Measurements from ENCODE around the gene EED.
A peak's percentile ranks its signal among the peaks of the same experiment; 100 is the strongest.
"Not testable (repeated sequence)": the region's sequence is repeated elsewhere in the genome, so short reads cannot be mapped to it uniquely, and the experiment has no call there.

The EED gene

DNA sequence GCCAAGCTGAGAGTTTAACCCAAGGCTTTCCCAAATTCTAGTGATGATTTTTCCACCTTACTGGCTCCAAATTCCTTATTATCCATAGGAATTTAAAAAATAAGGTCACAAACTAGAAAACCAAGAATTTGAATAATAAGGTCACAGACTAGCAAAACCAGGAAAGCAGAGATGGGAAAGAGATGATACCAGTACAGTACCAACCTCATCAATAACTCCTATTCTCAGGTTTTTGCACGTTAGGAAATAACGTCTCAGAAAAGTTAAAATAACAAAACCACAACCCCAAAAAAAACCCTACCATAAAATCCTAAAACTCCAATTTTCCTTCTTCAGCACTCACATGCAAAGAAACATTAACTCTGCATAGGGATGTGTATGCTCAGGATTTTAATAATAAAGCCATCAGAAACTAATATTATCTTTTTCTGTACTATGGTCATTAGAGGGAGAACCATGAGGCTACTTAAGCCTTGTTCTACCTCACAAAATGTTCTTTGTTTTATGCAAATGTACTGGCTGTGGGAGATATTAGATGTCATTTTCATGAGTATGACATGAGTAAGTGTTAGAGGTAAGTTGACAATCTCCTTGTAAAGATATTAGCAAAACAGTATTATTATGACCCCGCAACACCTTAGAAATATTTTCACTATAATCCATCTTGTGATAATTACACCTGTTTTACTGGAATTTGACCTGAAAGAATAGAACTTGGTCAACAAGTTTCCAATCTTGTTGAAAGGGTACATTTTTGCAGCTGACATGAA, 16.1 kb upstream of the EED start:
- TF ChIP-seq, protein P1, sequence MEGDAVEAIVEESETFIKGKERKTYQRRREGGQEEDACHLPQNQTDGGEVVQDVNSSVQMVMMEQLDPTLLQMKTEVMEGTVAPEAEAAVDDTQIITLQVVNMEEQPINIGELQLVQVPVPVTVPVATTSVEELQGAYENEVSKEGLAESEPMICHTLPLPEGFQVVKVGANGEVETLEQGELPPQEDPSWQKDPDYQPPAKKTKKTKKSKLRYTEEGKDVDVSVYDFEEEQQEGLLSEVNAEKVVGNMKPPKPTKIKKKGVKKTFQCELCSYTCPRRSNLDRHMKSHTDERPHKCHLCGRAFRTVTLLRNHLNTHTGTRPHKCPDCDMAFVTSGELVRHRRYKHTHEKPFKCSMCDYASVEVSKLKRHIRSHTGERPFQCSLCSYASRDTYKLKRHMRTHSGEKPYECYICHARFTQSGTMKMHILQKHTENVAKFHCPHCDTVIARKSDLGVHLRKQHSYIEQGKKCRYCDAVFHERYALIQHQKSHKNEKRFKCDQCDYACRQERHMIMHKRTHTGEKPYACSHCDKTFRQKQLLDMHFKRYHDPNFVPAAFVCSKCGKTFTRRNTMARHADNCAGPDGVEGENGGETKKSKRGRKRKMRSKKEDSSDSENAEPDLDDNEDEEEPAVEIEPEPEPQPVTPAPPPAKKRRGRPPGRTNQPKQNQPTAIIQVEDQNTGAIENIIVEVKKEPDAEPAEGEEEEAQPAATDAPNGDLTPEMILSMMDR (IDR thresholded peaks at IDR 0.05; ENCODE audit: low read length, missing control alignments), result no peak
- DNase-seq (ENCODE audit: low read depth), result no peak
- no peak overlapping the region for H3K4me3 ChIP-seq (replicated peaks; ENCODE audit: low read depth, low read length)

DNA sequence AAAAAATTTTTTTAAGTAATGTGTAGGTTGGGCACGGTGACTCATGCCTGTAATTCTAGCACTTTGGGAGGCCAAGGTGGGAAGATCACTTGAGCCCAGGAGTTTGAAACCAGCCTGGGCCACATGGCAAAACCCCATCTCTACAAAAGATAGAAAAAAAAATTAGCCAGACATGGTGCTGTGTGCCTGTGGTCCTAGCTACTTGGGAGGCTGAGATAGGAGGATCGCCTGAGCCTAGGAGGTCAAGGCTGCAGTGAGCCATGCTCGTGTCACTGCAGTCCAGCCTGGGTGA, 15.6 kb upstream of the EED start:
- H3K4me3 ChIP-seq (replicated peaks; ENCODE audit: low read depth, low read length); DNase-seq (ENCODE audit: low read depth): not testable (repeated sequence)

DNA sequence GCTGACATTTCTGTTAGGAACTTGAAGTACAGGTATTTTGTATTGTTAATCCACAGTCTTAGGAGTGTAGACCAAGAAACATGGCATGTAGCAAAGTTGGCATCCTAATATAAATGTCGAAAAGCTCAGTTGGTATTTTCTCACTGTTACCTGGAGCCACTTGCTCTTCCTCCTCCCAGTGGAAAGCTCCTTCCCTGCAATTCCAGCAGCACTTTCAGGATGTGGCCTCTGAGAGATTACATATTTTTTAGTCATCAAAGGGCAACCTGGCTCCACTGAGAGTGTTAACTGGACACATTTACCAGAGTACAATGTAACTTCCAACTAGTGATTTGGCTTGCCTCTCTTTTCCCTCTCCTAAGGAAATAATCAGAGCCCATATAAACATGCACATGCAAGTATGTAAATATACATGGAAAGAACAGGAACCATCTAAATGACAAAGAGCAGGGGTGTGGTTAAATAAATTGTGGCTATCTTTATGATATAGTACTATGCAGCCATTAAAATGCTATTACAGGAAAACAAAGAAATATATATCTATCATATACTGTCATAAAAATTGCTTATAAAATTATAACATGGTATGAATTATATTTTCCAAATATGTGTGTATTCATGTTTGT, 14.3 kb upstream of the EED start:
- TF ChIP-seq, protein P1 (IDR thresholded peaks at IDR 0.05; ENCODE audit: low read length, missing control alignments), result peak; percentile 37
- H3K4me3 ChIP-seq (replicated peaks; ENCODE audit: low read depth, low read length), result no peak overlapping the region

DNA sequence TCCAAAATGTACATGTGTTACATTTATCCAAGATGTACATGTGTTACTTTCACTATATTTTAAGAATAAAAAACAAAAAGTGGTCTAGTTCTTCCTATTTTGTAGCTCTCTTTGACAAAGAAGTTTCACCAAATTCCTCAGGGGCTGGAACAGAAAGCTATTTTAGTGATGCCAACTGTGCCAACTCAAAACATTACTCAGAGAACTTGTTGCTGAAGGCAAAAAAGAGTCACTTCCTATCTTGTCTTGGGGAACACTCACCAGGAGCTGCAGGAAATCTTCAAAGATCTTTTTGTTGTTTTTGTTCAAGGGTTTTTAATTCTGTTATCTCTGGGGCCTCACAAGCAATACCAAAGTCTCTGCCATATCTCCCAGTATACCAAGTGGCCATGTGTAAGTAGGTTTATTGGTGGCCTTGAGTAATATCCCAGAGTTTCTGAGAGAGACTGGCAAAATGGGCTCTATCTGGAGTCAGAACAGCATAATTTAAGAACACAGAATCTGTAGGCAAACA, 13.6 kb upstream of the EED start:
- DNase-seq (ENCODE audit: low read depth), result no peak
- TF ChIP-seq, protein P1 (IDR thresholded peaks at IDR 0.05; ENCODE audit: low read length, missing control alignments), result no peak
- no peak overlapping the region for H3K4me3 ChIP-seq (replicated peaks; ENCODE audit: low read depth, low read length)

More for the DNA sequence above, 14.3 kb upstream of the EED start:
- no peak for DNase-seq (ENCODE audit: low read depth)

DNA sequence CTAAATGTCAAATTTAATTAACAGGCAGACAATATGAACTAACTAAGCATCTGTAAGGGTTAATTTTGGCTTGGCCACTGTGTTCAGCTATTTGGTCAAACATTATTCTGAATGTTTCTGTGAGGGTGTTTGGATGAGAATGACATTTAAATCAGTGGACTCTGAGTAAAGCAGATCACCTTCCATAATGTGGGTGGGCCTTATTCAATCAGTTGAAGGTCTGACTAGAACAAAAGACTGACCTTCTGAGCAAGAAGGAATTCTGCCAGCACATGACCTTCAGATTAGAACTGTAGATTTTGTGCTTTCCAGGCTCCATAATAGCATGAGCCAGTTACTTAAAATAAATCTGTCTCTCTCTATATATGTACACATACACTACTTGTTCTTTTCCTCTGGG, 12.0 kb upstream of the EED start:
- no peak for DNase-seq (ENCODE audit: low read depth)
- TF ChIP-seq, protein P1 (IDR thresholded peaks at IDR 0.05; ENCODE audit: low read length, missing control alignments), result no peak
- H3K4me3 ChIP-seq (replicated peaks; ENCODE audit: low read depth, low read length), result no peak overlapping the region

DNA sequence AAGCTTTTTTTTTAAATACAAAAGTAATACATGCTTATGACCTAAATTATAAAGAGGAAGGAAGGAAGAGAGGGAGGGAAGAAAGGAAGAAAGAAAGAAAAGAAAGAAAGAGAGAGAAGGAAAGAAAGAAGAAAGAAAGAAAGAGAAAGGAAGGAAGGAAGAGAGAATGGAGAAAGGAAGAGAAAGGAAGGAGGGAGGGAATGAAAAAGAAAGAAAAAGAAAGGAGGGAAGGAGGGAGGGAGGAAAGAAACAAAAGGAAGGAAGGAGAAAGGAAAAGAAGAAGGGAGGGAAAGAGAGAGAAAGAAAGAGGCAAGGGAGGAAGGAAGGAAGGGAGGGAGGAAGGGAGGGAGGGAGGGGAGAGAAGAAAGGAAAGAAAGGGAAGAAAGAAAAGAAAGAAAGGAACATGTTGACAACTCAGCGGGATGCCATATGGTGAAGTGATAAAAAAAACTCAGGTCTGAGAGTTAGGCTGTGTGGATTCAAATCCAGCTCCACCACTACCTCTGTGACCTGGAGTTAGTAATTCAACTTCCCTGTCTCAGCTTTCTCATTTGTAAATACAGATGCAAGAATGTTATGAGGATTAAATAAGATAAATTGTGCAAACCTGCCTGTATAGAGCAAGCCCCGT, 9.6 kb upstream of the EED start:
- TF ChIP-seq, protein P1 (IDR thresholded peaks at IDR 0.05; ENCODE audit: low read length, missing control alignments), result no peak
- H3K4me3 ChIP-seq (replicated peaks; ENCODE audit: low read depth, low read length), result no peak overlapping the region
- no peak for DNase-seq (ENCODE audit: low read depth)

DNA sequence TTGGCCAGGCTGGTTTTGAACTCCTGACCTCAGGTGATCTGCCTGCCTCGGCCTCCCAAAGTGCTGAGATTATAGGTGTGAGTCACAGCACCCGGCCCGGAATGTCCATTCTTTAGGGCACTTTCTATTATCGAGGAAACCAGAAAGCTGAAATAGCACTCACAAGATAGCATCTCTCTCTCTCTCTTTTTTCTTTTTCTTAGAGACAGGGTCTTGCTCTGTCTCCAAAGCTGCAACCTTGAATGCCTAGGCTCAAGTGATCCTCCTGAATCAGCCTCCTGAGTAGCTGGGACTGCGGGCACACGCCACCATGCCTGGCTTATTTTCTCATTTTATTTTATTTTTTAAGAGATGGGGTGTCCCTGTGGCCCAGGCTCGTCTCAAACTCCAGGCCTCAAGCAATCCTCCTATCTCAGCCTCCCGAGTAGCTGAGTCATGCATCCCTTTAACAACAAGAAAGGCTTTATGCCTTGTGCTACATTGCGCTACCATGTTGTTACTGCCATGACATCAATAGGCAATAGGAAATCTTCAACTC, 7.2 kb upstream of the EED start:
- TF ChIP-seq, protein P1 (IDR thresholded peaks at IDR 0.05; ENCODE audit: low read length, missing control alignments), result no peak
- no peak for DNase-seq (ENCODE audit: low read depth)
- no peak overlapping the region for H3K4me3 ChIP-seq (replicated peaks; ENCODE audit: low read depth, low read length)
